HG03097 (cell line): ENCODE results near the gene SUPT20H.

Experiments
- ATAC-seq: cut with Tn5 transposase; IDR thresholded peaks from one replicate; pipeline ENCODE4 v1.9.1; 2021; ENCODE audit not compliant: unreplicated experiment, low FRiP score

Gene SUPT20H

DNA sequence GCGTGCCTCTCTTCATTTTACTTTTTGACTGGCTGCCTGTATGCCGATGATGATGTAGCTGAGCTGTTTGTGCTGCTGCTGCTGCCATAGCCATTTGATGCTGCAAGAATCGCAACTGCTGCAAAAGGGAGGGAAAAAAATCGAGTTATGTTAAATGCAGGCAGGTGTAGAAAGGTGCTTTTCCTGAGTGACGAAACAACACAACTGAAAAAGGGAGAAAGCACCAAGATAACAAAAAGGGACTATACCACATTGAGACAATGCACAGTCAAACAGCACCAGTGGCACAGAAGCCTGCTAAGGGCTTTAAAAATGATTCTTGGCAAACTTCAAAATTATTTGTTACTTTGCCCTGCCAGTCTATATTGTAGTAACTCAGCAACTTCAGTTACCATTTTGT, 49.8 kb downstream of the SUPT20H start:
- ATAC-seq = no peak

DNA sequence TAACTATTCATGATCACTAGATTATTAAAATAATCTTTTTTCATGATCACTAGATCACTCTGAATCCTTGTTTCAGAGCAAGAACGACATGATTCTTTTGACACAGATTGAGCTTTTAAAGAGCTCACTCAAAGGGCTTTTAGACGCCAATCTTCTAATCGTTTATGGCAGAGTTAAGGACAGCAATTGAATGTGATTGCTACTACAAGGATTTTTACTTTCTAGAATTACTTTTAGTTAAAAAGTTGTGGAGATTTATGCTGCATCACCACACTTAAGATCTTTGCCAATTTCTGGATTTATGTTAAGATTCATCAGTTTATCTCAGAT, 57.6 kb downstream of the SUPT20H start:
- no peak for ATAC-seq

DNA sequence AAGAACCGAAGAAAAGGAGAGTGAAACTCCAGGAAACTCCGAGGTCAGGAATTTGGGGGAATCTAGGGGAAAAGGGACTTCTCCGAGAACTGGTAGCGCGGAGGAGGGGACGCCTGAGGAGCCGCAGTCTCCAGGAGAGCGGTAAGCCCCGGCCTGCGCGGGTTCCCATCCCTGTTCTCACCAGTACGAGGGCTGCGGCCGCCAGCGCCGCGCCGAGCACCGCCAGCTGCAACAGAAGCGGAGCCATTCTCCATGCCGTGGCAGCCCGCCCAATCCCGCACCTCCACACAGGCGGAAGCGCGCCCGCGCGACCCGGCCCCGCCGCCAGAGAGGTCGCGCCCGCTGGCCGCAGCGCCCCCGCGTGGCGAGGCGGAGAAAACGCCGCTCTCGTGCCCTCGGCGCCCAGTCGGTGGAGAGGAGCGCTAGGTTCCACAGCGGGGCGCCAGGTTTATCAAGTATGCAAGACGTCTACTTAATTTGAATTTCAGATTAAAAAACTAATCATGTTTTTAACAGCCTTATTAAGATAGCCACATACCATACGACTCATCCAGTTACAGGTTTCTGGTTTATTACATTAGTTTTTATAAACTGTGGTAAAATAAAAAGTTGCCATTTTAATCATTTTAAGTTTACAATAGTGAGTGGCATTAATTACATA, 60.3 kb downstream of the SUPT20H start, which contains the start of gene ALG5:
ALG5 (minus strand) TSS at position 287 of the 661 bp plus-strand sequence; CDS start at position 247, 40 bp downstream.
- ATAC-seq = peak; percentile 78

DNA sequence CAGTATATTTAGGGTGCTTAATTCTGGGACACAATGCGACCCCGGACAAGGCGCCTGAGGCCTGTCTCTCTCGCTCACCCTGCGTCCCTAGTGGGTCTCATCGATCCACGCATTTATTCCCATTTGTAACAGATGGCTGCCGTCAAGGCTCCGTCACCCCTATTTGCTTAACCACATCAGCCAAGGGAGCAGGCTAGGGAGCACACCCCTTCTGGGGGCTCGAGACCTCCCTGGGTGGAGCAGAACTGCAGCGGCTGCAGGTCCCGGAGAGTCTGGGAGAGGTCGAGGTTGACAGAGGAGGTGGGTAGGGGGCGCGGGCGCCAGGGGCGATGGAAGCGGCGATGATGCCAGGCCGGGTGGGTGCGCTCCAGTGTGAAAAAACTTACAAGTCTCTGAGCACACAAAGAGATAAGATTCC, 60.9 kb downstream of the SUPT20H start:
- ATAC-seq = no peak

DNA sequence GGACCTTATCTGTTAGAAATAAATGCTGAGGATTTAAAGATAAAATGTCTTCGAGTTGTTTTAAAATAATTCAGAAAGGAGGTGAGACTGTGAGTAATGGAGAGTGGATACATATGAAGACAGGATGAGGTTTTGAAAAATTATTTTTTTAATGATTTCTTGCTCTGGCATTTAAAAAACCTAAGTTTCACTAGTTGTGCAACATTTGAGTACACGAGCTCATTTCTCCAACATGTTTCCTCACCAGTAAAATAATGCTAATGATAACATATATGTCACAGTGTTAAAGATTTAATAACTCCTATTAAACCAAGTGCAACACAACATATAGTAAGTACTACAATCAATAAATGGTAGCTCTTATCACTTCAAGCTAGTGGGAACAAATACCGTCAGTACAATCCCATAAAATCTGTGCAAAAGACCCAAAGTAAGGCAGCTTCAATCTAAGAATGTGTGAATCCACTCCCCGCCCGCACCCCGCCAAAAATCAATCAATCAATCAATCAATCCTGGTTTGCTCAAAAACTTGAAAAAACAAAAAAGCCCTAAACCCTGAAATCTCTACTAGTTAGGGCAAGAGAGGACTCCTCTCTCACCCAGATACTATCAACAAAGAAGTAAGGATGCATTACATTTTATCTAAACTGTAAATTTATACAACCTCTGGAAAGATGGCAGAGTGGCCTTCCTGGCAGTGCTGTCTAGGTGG, 61.6 kb downstream of the SUPT20H start:
- ATAC-seq = no peak

DNA sequence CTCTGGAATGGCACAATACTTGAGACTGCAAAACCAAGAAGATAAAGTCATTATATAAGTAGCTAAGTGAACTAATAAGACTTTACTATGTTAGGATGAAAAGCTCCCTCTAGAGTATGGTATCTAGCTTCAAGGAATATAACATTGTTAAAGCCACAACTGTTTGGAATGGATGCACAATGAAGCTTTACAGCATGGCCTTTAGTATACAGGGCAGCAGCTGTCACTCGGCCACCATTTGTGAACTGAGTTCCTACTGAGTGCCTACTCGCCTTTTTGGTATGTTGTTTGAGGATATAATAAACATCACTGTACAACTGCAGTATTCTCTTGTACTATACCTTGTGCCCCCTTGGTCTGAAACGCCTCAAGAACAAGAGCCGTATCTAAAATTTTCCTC, 67.1 kb downstream of the SUPT20H start:
- no peak for ATAC-seq

DNA sequence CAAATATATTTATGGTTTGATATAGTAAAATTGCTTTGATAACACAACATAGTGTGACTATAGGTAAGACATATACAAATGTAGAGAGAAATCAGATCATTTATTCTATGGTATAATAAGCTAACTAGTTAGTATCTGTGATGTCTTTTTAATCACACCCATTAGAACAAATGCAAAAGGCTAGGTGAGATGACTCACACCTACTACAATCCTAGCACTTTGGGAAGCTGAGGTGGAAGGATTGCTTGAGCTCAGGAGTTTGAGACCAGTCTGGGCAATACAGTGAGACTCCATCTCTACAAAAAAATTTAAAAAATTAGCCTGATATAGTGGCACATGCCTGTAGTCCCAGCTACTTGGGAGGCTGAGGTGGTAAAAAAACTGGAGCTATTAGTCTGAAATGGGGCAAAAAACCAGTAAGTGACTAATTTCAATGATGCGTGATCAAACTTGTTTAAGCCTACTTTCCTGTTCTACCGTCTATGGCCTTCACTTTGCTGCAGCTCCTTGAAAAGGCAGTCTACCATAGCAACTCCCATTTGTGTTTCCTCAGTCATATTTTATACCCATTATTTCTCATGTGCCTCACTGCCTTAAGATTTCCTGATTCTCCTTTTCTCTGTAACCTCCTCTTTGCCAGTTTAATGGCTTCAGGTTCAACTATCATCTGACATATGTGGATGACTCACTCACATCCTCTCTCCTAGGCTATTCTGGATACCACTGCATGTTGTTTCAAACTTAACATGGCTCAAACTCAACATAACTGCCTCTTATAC, 72.8 kb downstream of the SUPT20H start:
- ATAC-seq = no peak

DNA sequence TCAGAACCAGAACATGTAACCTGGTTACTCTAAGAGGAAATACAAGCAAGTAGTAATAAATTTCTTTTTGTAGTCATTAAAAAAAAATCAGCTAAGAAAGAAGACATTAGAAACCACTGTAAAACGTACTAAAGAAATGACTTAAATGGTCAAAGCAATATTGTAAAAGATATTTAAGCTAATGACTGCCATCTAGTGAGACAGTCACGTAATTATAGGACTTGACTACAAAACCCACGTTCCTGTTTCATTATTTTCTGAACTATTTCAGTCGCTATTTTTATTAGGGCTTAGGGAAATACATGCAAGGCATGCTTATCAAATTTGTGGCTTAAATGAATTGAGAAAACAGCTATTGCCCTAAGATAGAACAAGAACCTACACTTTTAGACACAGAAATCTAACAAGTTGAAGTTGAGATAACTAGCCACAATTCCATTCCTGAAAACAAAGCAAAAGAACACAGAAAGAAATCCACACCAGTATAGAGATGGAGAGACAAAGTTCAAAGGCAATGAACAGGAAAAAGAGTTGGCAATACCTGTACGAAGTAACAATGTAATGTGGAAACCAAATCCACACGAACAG, 78.2 kb downstream of the SUPT20H start:
- ATAC-seq = no peak

DNA sequence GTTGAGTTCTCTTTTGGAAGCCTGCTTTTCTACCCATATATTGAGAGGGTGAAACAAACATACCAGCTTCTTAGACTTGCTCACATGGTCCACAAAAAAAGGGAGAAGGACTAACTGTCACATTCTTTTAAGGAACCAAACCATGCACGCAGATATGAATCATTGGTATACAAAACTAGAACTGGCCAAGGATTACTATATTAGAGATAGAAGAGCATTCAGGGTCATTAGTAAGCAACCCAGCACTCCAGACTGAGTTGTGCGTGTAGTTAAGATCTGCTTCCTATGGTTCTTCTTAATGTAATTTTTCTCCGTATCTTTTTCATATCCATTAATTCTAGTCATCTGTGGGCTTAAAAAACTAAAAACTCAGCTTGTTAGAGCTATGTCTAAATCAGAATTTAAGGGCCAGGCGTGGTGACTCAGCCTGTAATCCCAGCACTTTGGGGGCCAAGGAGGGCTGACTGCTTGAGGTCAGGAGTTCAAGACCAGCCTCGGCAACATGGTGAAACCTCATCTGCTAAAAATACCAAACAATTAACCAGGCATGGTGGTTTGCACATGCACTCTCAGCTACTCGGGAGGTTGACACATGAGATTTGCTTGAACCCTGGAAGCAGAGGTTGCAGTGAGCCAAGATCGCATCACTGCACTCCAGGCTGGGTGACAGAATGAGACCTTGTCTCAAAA, 80.0 kb downstream of the SUPT20H start:
- ATAC-seq = no peak

DNA sequence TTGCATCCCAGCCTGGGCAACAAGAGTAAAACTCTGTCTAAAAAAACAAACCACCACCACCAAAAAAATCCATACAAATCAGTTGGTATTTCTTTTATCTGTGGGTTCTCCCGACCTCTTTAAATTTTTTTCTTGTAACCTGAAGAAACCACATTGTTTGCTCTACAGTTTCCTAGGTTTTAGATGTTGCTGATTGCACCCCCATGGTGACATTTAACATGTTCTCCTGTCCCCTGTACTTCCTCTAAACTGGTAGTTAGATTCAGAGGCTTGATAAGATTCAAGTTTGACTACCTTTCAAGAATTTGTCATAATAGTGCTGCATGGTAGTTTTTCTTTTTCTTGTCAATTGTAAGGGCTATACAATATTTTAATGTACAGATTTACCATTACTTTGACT, 84.3 kb downstream of the SUPT20H start:
- no peak for ATAC-seq

DNA sequence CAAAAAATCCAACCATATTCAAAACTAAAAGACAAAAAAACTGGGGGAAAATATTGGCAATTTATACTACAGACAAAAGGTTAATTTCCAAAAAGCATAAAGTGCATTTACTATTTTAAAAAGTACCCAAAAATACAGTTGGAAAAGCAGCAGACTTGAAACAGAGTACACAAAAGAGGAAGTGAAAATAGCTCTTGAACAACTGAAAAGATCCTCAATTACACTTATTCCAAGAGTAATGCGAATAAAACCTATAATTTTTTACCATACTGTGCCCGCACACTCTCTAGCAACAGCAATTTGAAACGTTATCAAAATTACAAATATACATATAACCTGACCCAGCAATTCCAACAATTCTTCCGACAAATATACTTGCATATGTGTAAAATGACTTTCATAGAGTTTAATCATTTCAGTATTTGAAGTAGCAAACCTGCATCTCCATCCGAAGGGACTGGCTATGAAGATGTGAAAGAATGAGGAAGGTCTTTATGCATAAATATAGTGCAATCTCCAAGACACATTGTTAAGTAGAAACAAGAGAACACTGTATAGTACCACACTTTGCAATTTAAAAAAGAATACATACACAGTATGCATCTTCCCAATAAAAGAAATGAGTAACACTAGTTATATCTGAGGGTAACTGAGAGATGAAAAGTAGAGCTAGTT, 85.7 kb downstream of the SUPT20H start:
- ATAC-seq = no peak

DNA sequence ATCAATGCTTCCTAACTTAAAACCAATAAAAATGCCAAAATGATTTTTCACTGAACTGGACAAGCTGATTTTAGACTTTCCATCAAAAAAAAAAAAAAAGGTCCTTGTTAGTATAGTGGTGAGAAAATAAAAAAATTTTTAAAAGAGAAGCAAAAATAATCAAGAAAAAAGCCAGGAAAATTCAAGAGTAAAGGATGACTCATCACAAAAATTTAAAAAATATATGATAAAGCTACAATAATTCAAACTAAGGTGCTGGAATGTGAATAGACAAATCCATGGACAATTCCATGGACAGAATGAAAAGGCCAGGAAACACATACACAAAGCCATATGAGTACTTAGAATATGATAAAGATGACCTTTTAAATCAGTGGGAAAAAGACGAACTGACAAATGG, 86.5 kb downstream of the SUPT20H start:
- no peak for ATAC-seq

DNA sequence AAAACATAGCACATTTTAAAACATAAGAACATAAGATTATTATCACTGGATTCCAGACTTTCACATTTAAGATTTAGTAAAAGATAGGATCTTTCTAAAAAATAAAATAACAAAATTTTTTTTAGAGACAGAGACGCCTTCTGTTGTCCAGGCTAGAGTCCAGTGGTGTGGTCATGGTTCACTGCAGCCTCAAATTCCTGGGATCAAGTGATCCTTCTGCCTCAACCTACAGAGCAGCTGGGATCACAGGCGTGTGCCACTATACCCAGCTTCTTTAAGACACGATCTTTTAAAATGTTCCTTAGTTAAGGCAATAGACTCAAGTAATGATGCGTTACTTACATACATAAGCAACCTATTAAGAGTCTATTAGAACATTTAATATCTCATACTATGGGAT, 93.1 kb downstream of the SUPT20H start:
- no peak for ATAC-seq

DNA sequence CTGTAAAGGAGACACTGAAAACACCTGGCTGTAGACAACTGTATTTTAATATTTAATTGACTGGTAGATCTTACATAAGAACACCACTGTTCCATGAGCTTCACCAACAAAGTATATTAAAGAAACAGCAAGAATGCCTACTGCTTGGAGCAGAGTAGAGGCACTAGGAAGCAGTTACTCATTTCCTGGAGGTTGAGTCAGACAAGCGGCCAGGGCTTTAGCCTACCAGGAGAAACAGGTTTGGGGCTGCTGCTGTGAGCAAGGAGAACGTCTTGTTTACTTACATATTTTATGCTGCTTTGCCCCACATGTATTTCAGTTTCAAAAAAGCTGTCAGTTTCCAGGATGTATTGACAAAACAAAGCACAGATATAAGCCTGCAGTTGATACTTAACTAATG, 93.7 kb downstream of the SUPT20H start:
- no peak for ATAC-seq

DNA sequence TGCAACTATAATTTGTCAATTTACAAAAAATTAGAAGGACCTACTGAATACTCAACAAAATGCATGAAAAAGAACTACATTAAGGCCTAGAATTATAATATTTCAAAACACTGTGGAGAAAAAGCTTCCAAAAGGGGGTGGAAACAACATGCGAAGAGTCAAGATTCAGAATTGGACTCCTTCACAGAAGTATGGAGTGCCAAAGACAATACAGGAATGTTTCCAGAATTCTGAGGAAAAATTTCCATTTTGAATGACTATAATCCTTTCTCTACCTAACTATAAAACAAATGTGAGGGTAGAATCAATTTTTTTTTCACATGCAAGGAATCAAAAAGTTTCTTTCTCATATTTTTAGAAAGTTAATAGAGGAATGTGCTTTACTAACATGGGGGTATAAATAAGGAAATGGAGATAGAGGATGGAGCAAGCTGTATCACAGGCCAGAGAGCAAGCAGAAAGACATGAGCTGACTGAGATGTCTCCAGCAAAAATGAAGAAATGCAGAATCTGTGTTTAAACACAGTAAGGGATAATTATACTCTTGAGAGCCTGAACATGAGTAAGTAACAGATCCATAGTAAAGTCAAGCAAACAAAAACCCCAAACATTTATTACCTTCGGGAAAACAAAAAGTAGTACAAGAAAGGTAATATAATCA, 99.9 kb downstream of the SUPT20H start:
- ATAC-seq = no peak
